Loucy (cell line): ENCODE results near the gene ZNF181.

Experiments
- CTCF ChIP-seq: fragments of 200-600 bp; sonication (generic); conservative IDR thresholded peaks from 2 replicates; pipeline ENCODE4 v1.5.1; 2014; ENCODE audit warnings: mild to moderate bottlenecking, antibody characterized with exemption, low read length
- EZH2phosphoT487 ChIP-seq: fragments of 200-600 bp; IDR thresholded peaks from 2 replicates; pipeline ENCODE4 v1.6.1; 2018; ENCODE audit warnings: antibody characterized with exemption, mild to moderate bottlenecking, moderate library complexity, borderline replicate concordance

GRCh38 chr19:34687348-34687747, 46.7 kb upstream of the ZNF181 start:
- TF ChIP-seq CTCF (no peak), EZH2phosphoT487 (no peak)
